ENCODE results near the gene MANEAL.

Gene MANEAL

DNA sequence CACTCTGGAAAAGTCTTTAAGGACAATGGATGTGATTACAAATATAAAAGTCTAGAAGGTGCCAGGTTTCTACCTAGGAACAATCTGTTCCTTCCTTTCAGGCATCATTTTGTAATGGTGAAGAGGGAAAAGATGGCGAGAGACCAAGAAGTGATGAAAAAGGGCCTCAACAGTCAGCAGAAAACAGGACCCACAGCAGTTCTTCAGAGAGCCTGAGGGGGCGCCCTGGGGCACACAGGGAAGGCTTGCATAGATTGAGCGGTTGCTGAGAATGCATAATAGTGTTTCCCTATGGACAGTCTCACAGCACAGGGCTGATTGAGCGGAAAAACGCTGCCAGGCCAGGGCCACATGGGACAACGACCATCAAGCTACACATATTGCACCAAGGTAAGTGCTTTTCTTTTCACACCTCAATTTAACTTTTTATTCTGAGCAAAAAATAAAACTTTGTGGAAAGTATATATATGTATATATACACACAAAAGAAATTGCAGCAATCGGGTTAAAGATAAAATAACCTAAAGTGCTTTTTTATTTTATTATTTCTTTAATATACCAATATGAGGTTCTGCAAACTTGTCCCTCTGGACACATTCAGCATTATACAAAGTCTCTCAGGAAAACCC lies 17.5 kb downstream of the MANEAL start:
- H3K4me1 ChIP-seq (ENCODE audit: control insufficient read depth, insufficient read depth, low read length), result peaks cover 23% of the 10 kb centered on the region
- H3K27me3 ChIP-seq (ENCODE audit: control insufficient read depth in 1 of 2, insufficient read depth in 2 of 2, low read length in 2 of 2), result no peaks in the 10 kb centered on the region
- H3K9me3 ChIP-seq (ENCODE audit: control insufficient read depth in 2 of 2, low read length in 2 of 2), result no peaks in the 10 kb centered on the region
- H3K9ac ChIP-seq (ENCODE audit: low read length in 2 of 2), result peak overlapping the region in 1 of 2 donors; percentile 21
- H3K4me3 ChIP-seq (ENCODE audit: low read length in 2 of 2), result no peak overlapping the region
- H3K36me3 ChIP-seq (ENCODE audit: control insufficient read depth in 2 of 2, insufficient read depth in 2 of 2, low read length in 2 of 2), result peaks cover 17 to 20% of the 10 kb centered on the region in 2 donors
- no peak overlapping the region for H3K27ac ChIP-seq (ENCODE audit: low read length)

DNA sequence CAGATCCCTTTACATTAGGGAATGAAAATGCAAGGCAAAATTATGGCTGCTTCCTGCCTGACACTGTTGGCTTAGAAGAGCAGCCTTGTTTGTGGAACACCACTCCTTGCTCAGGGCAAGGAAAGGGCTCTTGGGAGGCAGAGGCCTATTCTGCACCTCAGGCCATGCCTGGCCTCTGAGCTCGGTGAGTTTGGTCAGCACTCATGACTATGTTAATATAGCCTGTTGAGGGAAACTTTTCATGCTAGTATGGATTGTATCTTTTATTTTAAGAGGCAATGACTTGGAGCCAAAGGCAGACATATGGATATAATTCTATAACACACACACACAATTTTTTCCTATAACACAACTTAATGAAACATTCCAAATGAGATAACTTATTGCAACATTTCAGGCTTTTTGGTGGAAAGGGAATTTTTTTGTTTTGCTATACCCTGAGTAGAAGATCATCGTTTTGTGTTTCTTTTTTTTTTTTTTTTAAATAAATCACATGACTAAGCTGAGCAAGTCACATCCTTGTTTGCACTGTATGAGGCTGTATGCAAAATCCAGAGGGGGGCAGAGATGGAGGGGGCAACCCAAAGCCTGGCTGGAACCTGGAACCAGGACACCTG lies 20.0 kb downstream of the MANEAL start:
- Histone ChIP-seq H3K4me1 (ENCODE audit: control insufficient read depth, insufficient read depth, low read length) (peaks cover 17% of the 10 kb centered on the region), H3K9ac (ENCODE audit: low read length in 2 of 2) (no peak overlapping the region), H3K4me3 (ENCODE audit: low read length in 2 of 2) (no peak overlapping the region), H3K36me3 (ENCODE audit: control insufficient read depth in 2 of 2, insufficient read depth in 2 of 2, low read length in 2 of 2) (peaks cover 17 to 20% of the 10 kb centered on the region in 2 donors), H3K27ac (ENCODE audit: low read length) (no peak overlapping the region), H3K9me3 (ENCODE audit: control insufficient read depth in 2 of 2, low read length in 2 of 2) (no peaks in the 10 kb centered on the region), H3K27me3 (ENCODE audit: control insufficient read depth in 1 of 2, insufficient read depth in 2 of 2, low read length in 2 of 2) (no peaks in the 10 kb centered on the region)

DNA sequence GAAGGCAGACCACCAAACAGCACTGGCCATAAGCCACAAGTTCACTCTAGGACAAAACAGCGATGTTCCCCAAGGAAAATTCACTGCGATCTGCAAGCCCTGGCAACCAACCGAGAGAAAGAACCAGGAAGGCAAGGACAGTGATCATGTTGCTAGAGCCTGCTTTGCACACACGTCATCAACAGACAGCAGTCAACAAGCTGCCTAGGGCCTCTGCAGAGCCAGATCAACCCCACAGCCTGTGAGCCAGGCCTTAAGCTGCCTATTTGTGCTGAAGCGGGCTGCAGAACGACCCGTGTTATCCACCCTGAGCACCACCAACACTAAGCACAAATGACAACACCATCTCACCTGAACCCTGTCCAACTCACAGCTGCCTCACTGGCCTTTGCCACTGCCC lies 20.6 kb downstream of the MANEAL start:
- Histone ChIP-seq H3K27me3 (ENCODE audit: control insufficient read depth in 1 of 2, insufficient read depth in 2 of 2, low read length in 2 of 2) (no peaks in the 10 kb centered on the region), H3K9me3 (ENCODE audit: control insufficient read depth in 2 of 2, low read length in 2 of 2) (no peaks in the 10 kb centered on the region), H3K36me3 (ENCODE audit: control insufficient read depth in 2 of 2, insufficient read depth in 2 of 2, low read length in 2 of 2) (peaks cover 17 to 20% of the 10 kb centered on the region in 2 donors), H3K4me1 (ENCODE audit: control insufficient read depth, insufficient read depth, low read length) (peaks cover 11% of the 10 kb centered on the region), H3K27ac (ENCODE audit: low read length) (no peak overlapping the region), H3K9ac (ENCODE audit: low read length in 2 of 2) (no peak overlapping the region), H3K4me3 (ENCODE audit: low read length in 2 of 2) (no peak overlapping the region)

DNA sequence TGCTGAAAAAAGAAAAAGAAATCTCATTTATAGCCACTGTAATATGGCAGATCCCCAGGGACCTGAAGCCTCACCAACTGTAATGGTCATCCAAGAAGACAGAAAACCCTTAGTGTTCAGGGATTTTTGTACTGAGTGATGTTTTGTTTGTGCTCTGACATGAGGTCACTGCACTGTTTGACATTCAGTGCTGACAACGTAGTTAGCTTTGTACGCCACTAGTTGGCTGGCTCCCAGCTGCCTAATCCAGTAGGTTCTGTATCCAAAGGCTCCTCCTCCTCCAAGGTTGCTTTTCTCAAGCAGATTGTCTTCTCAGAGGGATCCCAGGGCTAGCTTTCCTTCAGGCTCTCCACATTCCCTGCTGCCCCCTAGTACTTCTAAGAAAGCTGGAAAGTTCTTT lies 23.8 kb downstream of the MANEAL start:
- Histone ChIP-seq H3K9me3 (ENCODE audit: control insufficient read depth in 2 of 2, low read length in 2 of 2) (no peaks in the 10 kb centered on the region), H3K36me3 (ENCODE audit: control insufficient read depth in 2 of 2, insufficient read depth in 2 of 2, low read length in 2 of 2) (peaks cover 34 to 40% of the 10 kb centered on the region in 2 donors), H3K4me3 (ENCODE audit: low read length in 2 of 2) (no peak overlapping the region), H3K9ac (ENCODE audit: low read length in 2 of 2) (no peak overlapping the region), H3K27ac (ENCODE audit: low read length) (peak overlapping the region; percentile 37), H3K27me3 (ENCODE audit: control insufficient read depth in 1 of 2, insufficient read depth in 2 of 2, low read length in 2 of 2) (no peaks in the 10 kb centered on the region), H3K4me1 (ENCODE audit: control insufficient read depth, insufficient read depth, low read length) (peaks cover 7% of the 10 kb centered on the region)

DNA sequence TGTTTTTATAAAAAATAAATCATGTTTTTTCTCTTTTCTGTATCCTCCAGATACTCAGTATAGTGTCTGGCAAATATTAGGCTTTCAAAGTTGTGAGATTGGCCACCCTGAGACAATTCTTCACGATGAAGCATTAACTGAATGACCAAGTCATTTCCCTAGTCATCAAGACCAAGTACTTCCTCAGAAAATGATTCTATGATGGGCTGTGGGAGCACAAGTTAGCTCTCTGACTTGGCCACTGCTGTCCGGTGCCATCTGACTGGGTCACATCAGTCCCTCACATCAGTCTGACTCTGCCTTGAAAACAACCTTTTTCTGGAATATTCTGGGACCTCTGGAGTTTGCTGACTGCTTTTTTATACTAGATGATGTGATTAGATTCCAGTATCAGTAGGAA lies 27.8 kb downstream of the MANEAL start:
- Histone ChIP-seq H3K27ac (ENCODE audit: low read length) (no peak overlapping the region), H3K4me3 (ENCODE audit: low read length in 2 of 2) (no peak overlapping the region), H3K36me3 (ENCODE audit: control insufficient read depth in 2 of 2, insufficient read depth in 2 of 2, low read length in 2 of 2) (peaks cover 27 to 32% of the 10 kb centered on the region in 2 donors), H3K27me3 (ENCODE audit: control insufficient read depth in 1 of 2, insufficient read depth in 2 of 2, low read length in 2 of 2) (no peaks in the 10 kb centered on the region), H3K9ac (ENCODE audit: low read length in 2 of 2) (no peak overlapping the region), H3K9me3 (ENCODE audit: control insufficient read depth in 2 of 2, low read length in 2 of 2) (no peaks in the 10 kb centered on the region), H3K4me1 (ENCODE audit: control insufficient read depth, insufficient read depth, low read length) (peaks cover 7% of the 10 kb centered on the region)

DNA sequence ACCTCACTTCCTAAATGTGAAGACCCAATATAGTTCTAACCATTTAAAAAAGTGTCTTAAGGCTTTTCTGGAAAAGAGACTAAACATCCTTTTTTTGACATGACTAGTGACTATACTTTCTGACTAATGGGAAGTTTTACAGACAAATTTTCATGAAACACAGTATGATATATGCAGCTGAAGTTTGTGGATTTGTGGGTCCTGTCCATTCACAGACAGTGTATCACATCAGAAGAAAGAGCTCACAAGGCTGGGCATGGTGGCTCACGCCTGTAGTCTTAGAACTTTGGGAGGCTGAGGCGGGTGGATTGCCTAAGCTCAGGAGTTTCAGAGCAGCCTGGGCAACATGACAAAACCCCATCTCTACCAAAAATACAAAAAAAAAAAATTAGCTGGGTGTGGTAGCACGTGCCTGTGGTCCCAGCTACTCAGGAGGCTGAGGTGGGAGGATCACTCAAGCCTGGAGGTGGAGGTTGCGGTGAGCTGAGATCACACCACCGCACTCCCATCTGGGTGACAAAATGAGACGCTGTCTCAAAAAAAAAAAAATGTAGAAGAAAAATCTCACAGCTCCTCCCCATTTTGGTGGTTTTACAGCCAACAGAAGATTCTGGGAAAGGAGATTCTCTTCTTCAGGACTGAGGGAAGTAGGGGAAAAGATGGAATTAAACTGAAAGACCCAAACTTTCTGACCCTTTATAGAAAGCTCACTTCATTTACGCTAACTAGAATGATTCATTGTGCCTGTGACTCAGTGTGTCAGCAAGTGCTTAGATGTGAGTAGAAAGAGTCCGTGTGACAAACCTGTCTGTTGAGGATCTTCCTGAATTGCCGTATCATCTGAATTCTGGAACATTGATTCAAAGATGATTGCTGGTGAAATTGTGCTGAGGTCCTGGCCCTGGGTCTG lies 29.5 kb downstream of the MANEAL start:
- H3K9me3 ChIP-seq (ENCODE audit: control insufficient read depth in 2 of 2, low read length in 2 of 2), result no peaks in the 10 kb centered on the region
- H3K9ac ChIP-seq (ENCODE audit: low read length in 2 of 2), result no peak overlapping the region
- H3K27me3 ChIP-seq (ENCODE audit: control insufficient read depth in 1 of 2, insufficient read depth in 2 of 2, low read length in 2 of 2), result no peaks in the 10 kb centered on the region
- peaks cover 27 to 32% of the 10 kb centered on the region in 2 donors for H3K36me3 ChIP-seq (ENCODE audit: control insufficient read depth in 2 of 2, insufficient read depth in 2 of 2, low read length in 2 of 2)
- H3K4me1 ChIP-seq (ENCODE audit: control insufficient read depth, insufficient read depth, low read length), result no peaks in the 10 kb centered on the region
- no peak overlapping the region for H3K4me3 ChIP-seq (ENCODE audit: low read length in 2 of 2)
- no peak overlapping the region for H3K27ac ChIP-seq (ENCODE audit: low read length)

DNA sequence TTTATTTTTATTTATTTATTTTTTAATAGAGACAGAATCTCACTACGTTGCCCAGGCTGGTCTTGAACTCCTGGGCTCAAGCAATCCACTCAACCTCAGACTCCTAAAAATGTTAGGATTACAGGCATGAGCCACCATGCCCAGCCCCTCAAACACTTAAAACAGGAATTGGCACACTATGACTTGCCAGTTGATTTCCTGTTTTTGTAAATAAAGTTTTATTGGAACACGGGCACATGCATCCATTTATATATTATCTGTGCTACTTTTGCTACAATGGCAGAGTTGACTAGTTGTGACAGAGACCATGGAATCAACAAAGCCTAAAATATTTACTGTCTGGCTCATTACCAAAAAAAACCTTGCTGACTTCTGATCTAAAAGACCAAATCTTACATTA lies 30.4 kb downstream of the MANEAL start:
- Histone ChIP-seq H3K4me1 (ENCODE audit: control insufficient read depth, insufficient read depth, low read length) (no peaks in the 10 kb centered on the region), H3K36me3 (ENCODE audit: control insufficient read depth in 2 of 2, insufficient read depth in 2 of 2, low read length in 2 of 2) (peaks cover 30 to 34% of the 10 kb centered on the region in 2 donors), H3K27me3 (ENCODE audit: control insufficient read depth in 1 of 2, insufficient read depth in 2 of 2, low read length in 2 of 2) (no peaks in the 10 kb centered on the region)

DNA sequence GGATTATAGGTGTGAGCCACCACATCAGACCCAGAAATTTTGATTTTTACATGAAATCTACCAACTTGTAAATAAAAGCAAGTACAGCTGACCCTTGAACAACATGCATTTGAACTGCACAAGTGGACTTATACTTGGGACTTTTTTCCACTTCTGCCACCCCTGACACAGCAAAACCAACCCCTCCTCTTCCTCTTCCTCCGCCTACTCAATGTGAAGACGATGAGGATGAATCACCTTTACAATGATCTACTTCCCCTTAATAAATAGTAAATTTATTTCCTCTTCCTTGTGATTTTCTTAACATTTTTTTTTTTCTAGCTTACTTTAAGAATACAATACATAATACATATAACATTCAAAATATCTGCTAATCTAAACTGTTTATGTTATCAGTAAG lies 31.9 kb downstream of the MANEAL start:
- no peak overlapping the region for H3K9ac ChIP-seq (ENCODE audit: low read length in 2 of 2)
- no peaks in the 10 kb centered on the region for H3K4me1 ChIP-seq (ENCODE audit: control insufficient read depth, insufficient read depth, low read length)
- H3K9me3 ChIP-seq (ENCODE audit: control insufficient read depth in 2 of 2, low read length in 2 of 2), result no peaks in the 10 kb centered on the region
- H3K27ac ChIP-seq (ENCODE audit: low read length), result no peak overlapping the region
- peaks cover 25 to 30% of the 10 kb centered on the region in 2 donors for H3K36me3 ChIP-seq (ENCODE audit: control insufficient read depth in 2 of 2, insufficient read depth in 2 of 2, low read length in 2 of 2)
- H3K4me3 ChIP-seq (ENCODE audit: low read length in 2 of 2), result no peak overlapping the region
- no peaks in the 10 kb centered on the region for H3K27me3 ChIP-seq (ENCODE audit: control insufficient read depth in 1 of 2, insufficient read depth in 2 of 2, low read length in 2 of 2)

More for the DNA sequence above, 30.4 kb downstream of the MANEAL start:
- H3K9me3 ChIP-seq (ENCODE audit: control insufficient read depth in 2 of 2, low read length in 2 of 2), result no peaks in the 10 kb centered on the region
- H3K4me3 ChIP-seq (ENCODE audit: low read length in 2 of 2), result no peak overlapping the region
- no peak overlapping the region for H3K27ac ChIP-seq (ENCODE audit: low read length)
- no peak overlapping the region for H3K9ac ChIP-seq (ENCODE audit: low read length in 2 of 2)

DNA sequence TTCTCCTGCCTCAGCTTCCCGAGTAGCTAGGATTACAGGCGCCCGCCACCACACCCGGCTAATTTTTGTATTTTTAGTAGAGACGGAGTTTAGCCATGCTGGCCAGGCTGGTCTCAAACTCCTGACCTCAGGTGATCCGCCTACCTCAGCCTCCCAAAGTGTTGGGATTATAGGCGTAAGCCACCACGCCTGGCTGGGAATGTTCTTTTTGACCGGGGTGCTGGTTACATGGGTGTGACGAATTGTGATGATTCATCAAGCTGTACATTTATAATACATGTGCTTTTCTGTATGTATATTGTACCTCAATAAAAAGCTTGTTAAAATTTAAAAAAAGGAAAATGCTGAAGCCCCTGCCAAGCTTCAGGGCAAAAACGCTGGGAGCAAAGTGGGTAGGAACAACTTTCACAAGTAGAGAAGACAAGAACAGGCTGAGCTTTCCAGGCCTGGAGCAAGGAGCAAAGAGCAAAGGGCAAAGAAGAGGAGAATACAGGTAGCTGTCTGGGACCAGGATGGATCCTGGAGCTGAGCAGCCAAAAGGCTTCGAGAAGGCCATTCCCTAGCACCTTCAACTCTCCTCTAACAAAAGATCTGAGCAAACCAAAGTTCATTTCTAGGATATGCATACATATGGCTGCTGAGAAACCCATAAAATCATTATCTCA lies 34.9 kb downstream of the MANEAL start:
- Histone ChIP-seq H3K27me3 (ENCODE audit: control insufficient read depth in 1 of 2, insufficient read depth in 2 of 2, low read length in 2 of 2) (no peaks in the 10 kb centered on the region), H3K4me3 (ENCODE audit: low read length in 2 of 2) (no peak overlapping the region), H3K36me3 (ENCODE audit: control insufficient read depth in 2 of 2, insufficient read depth in 2 of 2, low read length in 2 of 2) (peaks cover 24 to 26% of the 10 kb centered on the region in 2 donors), H3K27ac (ENCODE audit: low read length) (no peak overlapping the region), H3K9ac (ENCODE audit: low read length in 2 of 2) (no peak overlapping the region), H3K4me1 (ENCODE audit: control insufficient read depth, insufficient read depth, low read length) (no peaks in the 10 kb centered on the region), H3K9me3 (ENCODE audit: control insufficient read depth in 2 of 2, low read length in 2 of 2) (no peaks in the 10 kb centered on the region)

DNA sequence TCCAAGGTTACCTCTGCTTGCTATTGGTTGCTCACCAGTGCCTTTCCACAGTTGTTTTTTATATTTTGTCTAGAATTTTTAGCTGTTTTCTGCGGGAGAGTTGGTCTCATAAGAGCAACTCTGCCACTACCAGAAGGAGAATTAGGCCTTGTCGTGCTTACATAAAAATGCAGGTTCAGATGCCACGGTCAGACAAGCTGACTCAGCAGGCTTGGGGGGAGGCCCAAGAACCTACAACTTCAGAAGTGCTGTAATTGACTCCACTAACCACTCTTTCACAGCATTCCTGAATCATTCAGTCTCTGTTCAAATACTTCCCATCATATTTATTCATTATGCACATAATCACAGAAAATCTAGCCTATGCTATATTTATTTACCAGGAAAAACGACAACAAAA lies 37.5 kb downstream of the MANEAL start:
- H3K9me3 ChIP-seq (ENCODE audit: control insufficient read depth in 2 of 2, low read length in 2 of 2), result no peaks in the 10 kb centered on the region
- H3K4me1 ChIP-seq (ENCODE audit: control insufficient read depth, insufficient read depth, low read length), result no peaks in the 10 kb centered on the region
- H3K9ac ChIP-seq (ENCODE audit: low read length in 2 of 2), result no peak overlapping the region
- H3K27ac ChIP-seq (ENCODE audit: low read length), result no peak overlapping the region
- H3K36me3 ChIP-seq (ENCODE audit: control insufficient read depth in 2 of 2, insufficient read depth in 2 of 2, low read length in 2 of 2), result peaks cover 39 to 40% of the 10 kb centered on the region in 2 donors
- no peak overlapping the region for H3K4me3 ChIP-seq (ENCODE audit: low read length in 2 of 2)
- H3K27me3 ChIP-seq (ENCODE audit: control insufficient read depth in 1 of 2, insufficient read depth in 2 of 2, low read length in 2 of 2), result no peaks in the 10 kb centered on the region

Data from stomach smooth muscle (tissue), 2 donors.